Activated T-helper 2 cell treated with anti-CD3 and anti-CD28 coated beads, Interferon-gamma antibody, Interleukin-2, Interleukin-4, amounts not matched to agents 10 μg/mL and 5 μg/mL and 100 μg/mL, durations not matched to agents 14 hours and 24 hours and 36 hours (primary cell): ENCODE data around the gene LTBP1. TPM values are rescaled to one million over a fixed set of nuclear protein-coding genes. Genes with fewer than 3 reads are reported as not detected.

Experiments used
- DNase-seq: peaks from one replicate; pipeline ENCODE4 v3.0.0; 2021; ENCODE audit warnings: low spot score
- H3K27ac Mint-ChIP-seq: one replicate; pipeline ENCODE4 v1.8.0; 2021; ENCODE audit warnings: mixed read lengths
- H3K27me3 Mint-ChIP-seq: one replicate; pipeline ENCODE4 v1.8.0; 2021; ENCODE audit warnings: low read depth, mixed read lengths
- H3K36me3 Mint-ChIP-seq: one replicate; pipeline ENCODE4 v1.8.0; 2021; ENCODE audit warnings: low read depth, mixed read lengths
- H3K4me1 Mint-ChIP-seq: one replicate; pipeline ENCODE4 v1.8.0; 2021; ENCODE audit warnings: low read depth, mixed read lengths
- H3K4me3 Mint-ChIP-seq: one replicate; pipeline ENCODE4 v1.8.0; 2021; ENCODE audit warnings: low read depth, mild to moderate bottlenecking, moderate library complexity, mixed read lengths
- H3K9me3 Mint-ChIP-seq: one replicate; pipeline ENCODE4 v1.8.0; 2021; ENCODE audit warnings: mixed read lengths
- intact Hi-C: fragments of 100-400 bp; cut with micrococcal nuclease; formaldehyde crosslinking; loops from one replicate; pipeline ENCODE4 v1.15.1; 2023
- total RNA-seq: library from RNA; stranded (reverse); gene quantifications from 2 replicates; pipeline ENCODE4 v1.2.3, GENCODE V29; 2022

LTBP1 gene
- total RNA-seq, 1 donor from 2014 or later = 0.82 TPM

DNA sequence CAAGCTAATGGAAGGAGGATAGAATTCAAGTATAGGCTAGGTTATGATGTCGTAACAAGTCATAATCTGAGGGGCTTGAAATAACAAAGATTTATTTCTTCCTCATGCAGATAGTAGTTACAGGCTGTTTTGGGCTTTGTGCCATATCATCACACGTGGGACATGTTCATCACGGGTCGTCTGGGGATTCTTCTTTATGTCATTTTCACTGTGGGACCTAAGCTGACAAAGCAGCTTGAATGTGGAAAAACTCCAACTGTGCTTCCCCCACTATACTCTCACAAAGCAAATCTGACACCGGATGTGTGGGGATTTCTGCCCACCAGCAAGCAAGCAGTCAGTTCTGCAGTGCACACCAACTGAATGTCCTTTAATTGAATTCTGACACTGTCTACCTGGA, 124.8 kb downstream of the LTBP1 start:
- intact Hi-C loops = no loop called here
- no peak for DNase-seq
- no peaks in the 10 kb centered on the region for H3K36me3 Mint-ChIP-seq

DNA sequence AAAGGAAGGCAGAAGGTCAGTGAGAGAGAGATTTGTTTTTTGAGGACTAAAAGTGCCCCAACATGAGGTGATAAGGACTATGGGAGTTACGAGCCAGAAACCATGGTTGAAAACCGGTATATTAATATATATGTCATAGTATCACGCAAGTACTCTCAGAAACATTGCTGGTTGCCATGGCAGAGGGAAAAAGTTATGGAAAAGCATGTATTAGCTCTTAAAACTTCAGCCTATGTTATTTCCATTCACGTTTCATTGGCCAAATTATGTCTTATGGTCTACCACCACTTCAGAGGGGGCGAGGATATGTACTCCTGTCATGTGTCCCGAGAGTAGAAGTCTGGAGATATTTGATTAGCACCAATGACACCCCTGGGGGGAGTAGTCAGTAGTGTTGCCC, 125.9 kb downstream of the LTBP1 start:
- DNase-seq = no peak
- H3K4me3 Mint-ChIP-seq = no peak overlapping the region
- no peaks in the 10 kb centered on the region for H3K9me3 Mint-ChIP-seq
- intact Hi-C loops = no loop called here
- peaks cover 15% of the 10 kb centered on the region for H3K4me1 Mint-ChIP-seq
- no peaks in the 10 kb centered on the region for H3K36me3 Mint-ChIP-seq
- H3K27me3 Mint-ChIP-seq = peaks cover 9% of the 10 kb centered on the region
- no peak overlapping the region for H3K27ac Mint-ChIP-seq

More for the DNA sequence above, 124.8 kb downstream of the LTBP1 start:
- H3K4me3 Mint-ChIP-seq = no peak overlapping the region
- H3K4me1 Mint-ChIP-seq = peaks cover 10% of the 10 kb centered on the region
- H3K27me3 Mint-ChIP-seq = peaks cover 8% of the 10 kb centered on the region
- no peak overlapping the region for H3K27ac Mint-ChIP-seq
- no peaks in the 10 kb centered on the region for H3K9me3 Mint-ChIP-seq

DNA sequence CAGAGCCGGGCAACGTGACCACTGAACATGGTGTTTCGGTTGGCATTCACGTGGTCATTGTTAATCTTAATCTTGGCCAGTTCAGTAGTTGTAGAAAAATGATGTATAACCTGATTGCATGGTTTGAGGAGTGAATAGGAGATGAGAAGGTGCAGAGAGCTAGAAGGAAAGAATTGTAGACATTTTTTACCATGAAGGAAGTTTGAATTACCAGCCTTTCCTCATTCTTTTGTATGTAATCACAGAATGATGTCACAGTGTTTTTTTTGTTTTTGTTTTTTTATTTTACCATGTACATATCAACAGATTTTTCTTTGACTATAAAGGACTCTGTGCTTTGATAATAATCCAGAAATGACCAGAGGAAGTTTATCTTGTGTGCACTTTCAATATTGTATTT, 126.3 kb downstream of the LTBP1 start:
- no peak overlapping the region for H3K4me3 Mint-ChIP-seq
- H3K27me3 Mint-ChIP-seq = peaks cover 8% of the 10 kb centered on the region
- no peak for DNase-seq
- no peaks in the 10 kb centered on the region for H3K9me3 Mint-ChIP-seq
- no peaks in the 10 kb centered on the region for H3K36me3 Mint-ChIP-seq
- intact Hi-C loops = no loop called here
- peaks cover 18% of the 10 kb centered on the region for H3K4me1 Mint-ChIP-seq
- H3K27ac Mint-ChIP-seq = no peak overlapping the region

DNA sequence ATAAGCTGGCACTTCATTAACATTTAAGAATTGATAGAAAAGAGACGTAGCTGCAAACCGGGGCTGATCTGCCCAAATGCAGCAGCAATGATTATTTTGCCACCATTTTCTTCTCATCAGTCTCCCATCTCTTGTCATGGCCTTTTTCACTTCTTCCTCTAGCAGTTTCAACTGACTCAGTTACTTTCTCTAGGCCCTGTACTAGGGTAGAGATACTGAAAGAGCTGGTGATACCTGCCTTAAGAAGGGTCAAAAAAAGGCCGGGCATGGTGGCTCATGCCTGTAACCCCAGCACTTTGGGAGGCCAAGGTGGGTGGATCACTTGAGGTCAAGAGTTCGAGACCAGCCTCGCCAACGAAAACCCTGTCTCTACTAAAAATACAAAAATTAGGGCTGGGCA, 127.4 kb downstream of the LTBP1 start:
- H3K36me3 Mint-ChIP-seq = no peaks in the 10 kb centered on the region
- intact Hi-C loops = no loop called here
- H3K27ac Mint-ChIP-seq = no peak overlapping the region
- peaks cover 8% of the 10 kb centered on the region for H3K27me3 Mint-ChIP-seq
- no peaks in the 10 kb centered on the region for H3K9me3 Mint-ChIP-seq
- DNase-seq = no peak
- H3K4me1 Mint-ChIP-seq = peaks cover 17% of the 10 kb centered on the region
- H3K4me3 Mint-ChIP-seq = no peak overlapping the region

DNA sequence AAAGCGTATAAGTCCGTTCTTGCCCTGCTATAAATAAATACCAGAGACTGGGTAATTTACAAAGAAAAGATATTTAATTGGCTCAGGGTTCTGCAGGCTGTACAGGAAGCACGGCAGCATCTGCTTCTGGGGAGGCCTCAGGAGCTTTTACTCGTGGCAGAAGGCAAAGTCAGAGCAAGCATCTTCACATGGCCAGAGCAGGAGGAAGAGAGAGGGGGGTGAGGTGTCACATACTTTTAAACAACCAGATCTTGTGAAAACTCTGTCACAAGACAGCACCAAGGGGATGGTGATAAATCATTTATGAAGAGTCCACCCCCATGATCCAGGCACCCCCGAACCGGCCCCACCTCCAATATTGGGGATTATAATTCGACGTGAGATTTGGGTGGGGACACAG, 130.6 kb downstream of the LTBP1 start:
- H3K4me3 Mint-ChIP-seq = no peak overlapping the region

DNA sequence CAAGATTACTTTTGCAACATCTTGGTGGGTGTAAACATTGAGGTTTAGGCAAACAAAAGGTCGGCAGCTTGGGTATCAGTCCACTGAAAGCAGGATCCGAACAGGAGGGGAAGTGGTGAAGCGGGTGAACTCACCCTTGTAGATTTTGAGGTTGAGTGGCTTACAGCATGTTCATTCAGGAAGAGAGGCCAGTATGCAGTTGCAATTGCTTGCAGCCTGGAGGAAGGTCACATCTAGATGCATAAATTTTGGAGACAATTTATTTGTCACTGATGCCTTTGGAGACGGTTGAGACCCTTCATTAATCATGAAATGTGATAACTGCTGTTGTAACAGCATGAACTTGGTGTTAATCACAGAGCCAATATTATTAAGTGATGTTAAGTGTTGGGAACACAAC, 131.1 kb downstream of the LTBP1 start:
- peaks cover 8% of the 10 kb centered on the region for H3K4me1 Mint-ChIP-seq
- no peak for DNase-seq

More for the DNA sequence above, 130.6 kb downstream of the LTBP1 start:
- Mint-ChIP-seq H3K27me3 (peaks cover 11% of the 10 kb centered on the region), H3K9me3 (no peaks in the 10 kb centered on the region), H3K27ac (no peak overlapping the region), H3K36me3 (no peaks in the 10 kb centered on the region), H3K4me1 (peaks cover 8% of the 10 kb centered on the region)
- DNase-seq = no peak
- intact Hi-C loops = no loop called here

DNA sequence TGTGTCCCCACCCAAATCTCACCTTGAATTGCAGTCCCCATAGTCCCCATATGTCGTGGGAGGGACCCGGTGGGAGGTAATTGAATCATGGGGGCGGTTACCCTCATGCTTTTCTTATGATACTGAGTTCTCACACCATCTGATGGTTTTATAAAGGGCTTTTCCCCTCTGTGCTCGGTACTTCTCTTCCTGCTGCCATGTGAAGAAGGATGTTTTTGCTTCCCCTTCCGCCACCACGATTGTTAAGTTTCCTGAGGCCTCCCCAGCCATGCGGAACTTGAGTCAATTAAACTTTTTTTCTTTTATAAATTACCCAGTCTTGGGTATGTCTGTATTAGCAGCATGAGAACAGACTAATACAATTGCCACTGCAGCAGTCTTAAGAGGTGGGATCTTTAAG, 134.9 kb downstream of the LTBP1 start:
- intact Hi-C loops = no loop called here
- peaks cover 8% of the 10 kb centered on the region for H3K27me3 Mint-ChIP-seq
- H3K36me3 Mint-ChIP-seq = no peaks in the 10 kb centered on the region

More for the DNA sequence above, 131.1 kb downstream of the LTBP1 start:
- intact Hi-C loops = no loop called here
- H3K9me3 Mint-ChIP-seq = no peaks in the 10 kb centered on the region
- H3K27me3 Mint-ChIP-seq = peaks cover 10% of the 10 kb centered on the region
- no peaks in the 10 kb centered on the region for H3K36me3 Mint-ChIP-seq
- no peak overlapping the region for H3K4me3 Mint-ChIP-seq
- no peak overlapping the region for H3K27ac Mint-ChIP-seq

DNA sequence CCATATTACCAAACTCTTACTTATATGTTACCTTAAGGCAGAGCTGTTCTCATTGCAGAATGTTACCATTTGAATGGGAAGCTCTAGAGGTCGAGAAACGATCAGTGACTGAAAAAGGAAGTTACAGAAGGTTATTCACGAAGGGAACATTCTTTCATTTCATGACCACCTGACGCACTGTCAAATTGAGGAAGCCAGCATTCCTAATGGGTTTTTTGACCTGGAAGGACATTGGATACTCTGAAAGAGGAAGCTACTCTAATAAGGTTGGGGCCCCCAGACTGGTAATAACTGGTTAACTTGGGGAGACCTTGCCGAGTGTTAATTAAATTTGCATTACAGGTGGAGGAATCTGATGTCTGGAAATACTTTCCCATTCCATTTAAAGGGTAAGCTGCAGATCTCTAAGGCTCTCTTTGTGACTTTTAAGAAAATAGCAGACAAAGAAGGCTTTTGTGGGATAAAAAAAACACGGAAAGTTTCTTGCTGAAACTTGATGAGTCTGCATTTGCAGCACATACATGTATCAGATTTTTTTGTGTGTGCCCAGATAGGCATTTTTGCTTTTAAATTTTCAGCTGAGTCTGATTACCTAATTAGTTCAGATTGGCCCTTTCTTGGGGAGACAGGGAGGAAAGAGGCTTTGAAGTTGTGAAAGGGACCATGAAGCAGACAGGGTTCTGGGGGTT, 137.1 kb downstream of the LTBP1 start:
- intact Hi-C loops = no loop called here
- Mint-ChIP-seq H3K4me3 (no peak overlapping the region), H3K27me3 (peaks cover 5% of the 10 kb centered on the region)

More for the DNA sequence above, 134.9 kb downstream of the LTBP1 start:
- H3K4me1 Mint-ChIP-seq = peaks cover 14% of the 10 kb centered on the region
- H3K4me3 Mint-ChIP-seq = no peak overlapping the region
- DNase-seq = no peak
- H3K9me3 Mint-ChIP-seq = no peaks in the 10 kb centered on the region
- H3K27ac Mint-ChIP-seq = no peak overlapping the region

DNA sequence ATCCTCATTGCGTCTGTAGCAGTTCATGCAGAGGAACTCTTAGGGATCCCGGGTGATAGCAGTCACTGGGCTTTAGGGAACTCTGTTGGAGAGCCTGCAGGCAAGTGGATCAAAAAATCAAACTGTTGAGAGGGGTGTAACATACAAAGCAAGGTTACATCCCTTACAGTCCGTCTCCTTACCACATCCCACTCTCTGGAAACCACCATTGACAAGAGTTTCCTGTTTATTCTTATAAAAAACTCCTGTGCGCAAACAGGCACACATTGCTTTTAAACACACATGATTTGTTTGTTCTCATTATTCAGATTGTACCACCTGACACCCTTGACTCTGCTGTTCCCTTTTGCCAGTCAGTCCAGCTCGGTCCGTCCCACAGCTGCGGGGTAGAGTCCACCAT, 137.7 kb downstream of the LTBP1 start:
- no peak for DNase-seq
- no peaks in the 10 kb centered on the region for H3K36me3 Mint-ChIP-seq
- H3K9me3 Mint-ChIP-seq = no peaks in the 10 kb centered on the region
- no peak overlapping the region for H3K4me3 Mint-ChIP-seq
- H3K27me3 Mint-ChIP-seq = peaks cover 5% of the 10 kb centered on the region
- no peak overlapping the region for H3K27ac Mint-ChIP-seq
- peaks cover 6% of the 10 kb centered on the region for H3K4me1 Mint-ChIP-seq
- intact Hi-C loops = no loop called here

More for the DNA sequence above, 137.1 kb downstream of the LTBP1 start:
- Mint-ChIP-seq H3K9me3 (no peaks in the 10 kb centered on the region), H3K27ac (no peak overlapping the region), H3K36me3 (no peaks in the 10 kb centered on the region), H3K4me1 (peaks cover 6% of the 10 kb centered on the region)
- DNase-seq = no peak

DNA sequence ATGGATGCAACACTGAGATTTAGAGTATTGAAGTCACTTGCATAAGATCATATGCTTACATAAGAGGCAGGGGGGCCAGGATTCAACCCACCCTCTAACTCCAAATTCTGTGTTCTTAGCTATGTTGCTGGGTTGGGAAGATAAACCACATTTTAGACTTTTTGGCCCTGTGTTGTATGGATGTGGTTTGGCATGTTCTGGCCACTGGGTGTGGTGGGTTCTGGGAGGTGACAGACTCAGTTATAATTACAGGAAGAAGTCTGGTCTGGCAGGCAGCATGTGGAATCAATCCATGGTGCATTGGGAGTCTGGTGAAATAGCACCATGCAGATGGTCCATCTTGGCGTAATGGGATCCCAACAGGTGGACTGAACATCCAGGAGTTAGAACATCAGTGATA, 138.9 kb downstream of the LTBP1 start:
- Mint-ChIP-seq H3K9me3 (no peaks in the 10 kb centered on the region), H3K4me3 (no peak overlapping the region), H3K27me3 (peaks cover 3% of the 10 kb centered on the region), H3K4me1 (peaks cover 6% of the 10 kb centered on the region), H3K36me3 (no peaks in the 10 kb centered on the region), H3K27ac (no peak overlapping the region)
- intact Hi-C loops = no loop called here
- DNase-seq = no peak

DNA sequence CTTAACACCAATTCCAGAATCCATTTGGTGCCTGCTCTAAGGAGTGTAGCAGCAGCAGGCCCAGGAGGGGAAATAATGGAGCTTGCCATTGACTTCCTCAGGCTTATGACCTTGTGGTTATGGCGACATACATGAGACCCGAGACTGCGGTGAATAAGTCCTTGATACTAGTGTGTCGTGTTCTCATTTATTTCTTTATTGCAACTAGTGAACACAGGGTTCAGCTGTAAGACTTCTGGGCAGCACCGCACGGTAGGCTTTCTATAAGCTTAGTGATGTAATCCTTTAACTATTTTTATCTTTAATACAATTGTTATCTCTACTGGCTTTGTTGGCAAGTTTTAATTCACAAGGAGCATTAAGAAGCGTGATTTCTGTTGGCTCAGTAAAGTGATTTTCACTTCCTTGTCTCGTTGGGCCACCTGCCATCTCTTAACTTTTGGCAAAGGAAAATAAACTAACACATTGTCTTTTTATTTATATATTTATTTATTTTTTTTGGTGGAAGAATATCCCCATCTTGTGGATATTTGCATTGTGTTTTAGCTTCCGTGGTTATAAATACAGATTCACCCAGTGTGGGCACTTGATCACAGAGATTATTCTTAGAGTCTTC, 139.8 kb downstream of the LTBP1 start:
- Mint-ChIP-seq H3K9me3 (no peaks in the 10 kb centered on the region), H3K4me3 (no peak overlapping the region), H3K4me1 (peaks cover 6% of the 10 kb centered on the region), H3K27ac (no peak overlapping the region), H3K27me3 (peaks cover 3% of the 10 kb centered on the region), H3K36me3 (no peaks in the 10 kb centered on the region)
- intact Hi-C loops = no loop called here
- no peak for DNase-seq

DNA sequence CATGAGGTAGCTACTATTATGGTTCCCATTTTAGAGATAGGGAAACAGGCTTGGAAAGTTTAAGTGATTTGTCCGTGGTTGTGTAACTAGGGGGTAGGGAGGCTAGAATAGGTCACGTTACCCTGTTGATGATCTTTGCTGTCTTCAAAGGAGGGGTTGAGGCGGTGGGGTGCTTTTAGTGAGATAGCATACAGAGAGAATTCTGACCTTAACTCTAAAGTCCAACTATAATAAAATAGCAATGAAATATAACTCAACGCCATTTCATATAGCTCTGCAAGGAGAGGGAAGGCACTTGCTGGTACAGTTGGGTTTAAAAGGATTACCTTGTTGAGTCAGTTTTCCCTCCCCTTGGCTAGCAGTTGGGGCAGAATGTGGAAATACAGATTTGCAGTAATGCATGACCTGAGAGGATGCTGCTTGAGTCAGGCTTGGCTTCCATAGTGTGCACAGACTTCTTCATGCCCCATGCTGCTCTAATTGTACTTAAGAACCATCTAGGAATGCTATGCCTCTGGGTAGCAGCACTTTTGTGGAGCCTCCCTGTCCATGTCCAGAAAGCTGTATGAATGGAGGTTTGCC, 143.9 kb downstream of the LTBP1 start:
- Mint-ChIP-seq H3K36me3 (no peaks in the 10 kb centered on the region), H3K27ac (no peak overlapping the region), H3K27me3 (peaks cover 7% of the 10 kb centered on the region), H3K9me3 (no peaks in the 10 kb centered on the region), H3K4me1 (no peaks in the 10 kb centered on the region), H3K4me3 (no peak overlapping the region)
- intact Hi-C loops = no loop called here
- no peak for DNase-seq

DNA sequence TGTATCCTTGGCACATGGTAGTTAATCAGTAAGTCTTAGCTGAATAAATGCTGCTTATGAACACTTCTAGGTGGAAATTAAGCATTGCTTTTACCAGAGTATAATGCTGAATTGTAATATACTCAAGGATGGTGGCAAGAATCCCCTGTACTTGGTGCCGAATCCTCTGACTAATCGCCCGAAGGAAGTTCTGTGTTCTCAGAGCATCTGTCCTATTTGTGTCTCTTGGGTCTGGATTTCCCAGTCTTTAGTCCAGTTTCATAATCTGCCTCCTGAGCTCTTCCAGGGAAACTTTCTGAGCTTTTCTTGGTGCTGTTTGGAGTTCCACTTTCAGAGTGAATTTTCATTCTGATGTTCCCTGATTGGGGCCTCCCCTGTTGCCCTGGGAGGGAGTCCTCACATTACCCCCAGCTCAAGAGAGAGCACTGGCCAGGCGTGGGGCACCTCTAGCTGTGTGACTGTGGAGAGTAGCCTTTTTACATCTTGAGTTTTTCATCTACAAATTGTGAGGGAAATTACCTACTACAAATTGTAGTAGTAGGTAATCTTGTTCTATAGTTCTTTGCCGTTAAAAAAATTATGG, 144.9 kb downstream of the LTBP1 start:
- Mint-ChIP-seq H3K36me3 (no peaks in the 10 kb centered on the region), H3K4me1 (no peaks in the 10 kb centered on the region)
- intact Hi-C loops = no loop called here

More for the DNA sequence above, 144.9 kb downstream of the LTBP1 start:
- Mint-ChIP-seq H3K27ac (no peak overlapping the region), H3K27me3 (peaks cover 10% of the 10 kb centered on the region), H3K4me3 (no peak overlapping the region), H3K9me3 (no peaks in the 10 kb centered on the region)
- no peak for DNase-seq
